Ovary (tissue), 3 donors: ENCODE results near the gene ATG2A.

Source experiments
- EP300 ChIP-seq: sonication (generic); formaldehyde crosslinking; IDR thresholded peaks from one replicate; pipeline ENCODE4 v1.6.1; 2017; ENCODE audit warnings: antibody characterized with exemption
- POLR2A ChIP-seq: fragments of 450-650 bp; IDR thresholded peaks from one replicate; pipeline ENCODE4 v1.6.1; 2017; ENCODE audit warnings: antibody characterized with exemption, mild to moderate bottlenecking, moderate library complexity
- TF ChIP-seq, protein P1 (sequence below), 3 donors: fragments of 450-650 bp in 2 of 3; fragments of 200-600 bp in 1 of 3; IDR thresholded peaks; one replicate each; pipeline versions ENCODE4 v1.5.1 to v1.8.0; 2016 to 2022; ENCODE audit warnings: antibody characterized with exemption in 3 of 3, mild to moderate bottlenecking in 1 of 3
- donor health status: DM: no; HTN: no; CAD: no.

DNA sequence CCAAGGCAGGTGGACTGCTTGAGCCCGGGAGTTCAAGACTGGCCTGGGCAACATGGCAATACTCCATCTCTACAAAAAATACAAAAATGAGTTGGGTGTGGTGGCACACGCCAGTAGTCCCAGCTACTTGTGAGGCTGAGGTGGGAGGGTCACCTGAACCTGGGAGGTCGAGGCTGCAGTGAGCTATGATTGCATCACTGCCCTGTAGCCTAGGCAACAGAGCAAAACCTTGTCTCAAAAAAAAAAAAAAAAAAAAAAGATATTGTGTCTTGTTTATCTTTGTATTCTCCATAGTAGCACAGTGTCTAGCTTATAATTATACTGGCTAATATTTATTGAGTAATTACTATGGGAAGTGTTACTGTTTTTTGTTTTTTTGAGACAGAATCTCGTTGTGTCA, 34.5 kb upstream of the ATG2A start:
- TF ChIP-seq, protein P1, sequence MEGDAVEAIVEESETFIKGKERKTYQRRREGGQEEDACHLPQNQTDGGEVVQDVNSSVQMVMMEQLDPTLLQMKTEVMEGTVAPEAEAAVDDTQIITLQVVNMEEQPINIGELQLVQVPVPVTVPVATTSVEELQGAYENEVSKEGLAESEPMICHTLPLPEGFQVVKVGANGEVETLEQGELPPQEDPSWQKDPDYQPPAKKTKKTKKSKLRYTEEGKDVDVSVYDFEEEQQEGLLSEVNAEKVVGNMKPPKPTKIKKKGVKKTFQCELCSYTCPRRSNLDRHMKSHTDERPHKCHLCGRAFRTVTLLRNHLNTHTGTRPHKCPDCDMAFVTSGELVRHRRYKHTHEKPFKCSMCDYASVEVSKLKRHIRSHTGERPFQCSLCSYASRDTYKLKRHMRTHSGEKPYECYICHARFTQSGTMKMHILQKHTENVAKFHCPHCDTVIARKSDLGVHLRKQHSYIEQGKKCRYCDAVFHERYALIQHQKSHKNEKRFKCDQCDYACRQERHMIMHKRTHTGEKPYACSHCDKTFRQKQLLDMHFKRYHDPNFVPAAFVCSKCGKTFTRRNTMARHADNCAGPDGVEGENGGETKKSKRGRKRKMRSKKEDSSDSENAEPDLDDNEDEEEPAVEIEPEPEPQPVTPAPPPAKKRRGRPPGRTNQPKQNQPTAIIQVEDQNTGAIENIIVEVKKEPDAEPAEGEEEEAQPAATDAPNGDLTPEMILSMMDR (IDR thresholded peaks at IDR 0.05): no peak
- TF ChIP-seq POLR2A (no peak), EP300 (no peak)
